ENCODE measurements around the gene PRKD2.
A peak's percentile ranks its signal among the peaks of the same experiment; 100 is the strongest.

The PRKD2 gene

GRCh38 chr19:46661020-46661731 is 55.7 kb downstream of the PRKD2 start, which contains the start of gene DACT3:
Gene DACT3, minus strand, starts transcription at chr19:46661182. Its CDS starts 118 bp downstream, at chr19:46661064.
- peak; percentile 100 for DNase-seq (ENCODE audit: low read depth in 2 of 2)

- no peak for DNase-seq (ENCODE audit: low read depth in 2 of 2)
Measured at GRCh38 chr19:46660551-46661019, 56.3 kb downstream of the PRKD2 start.

GRCh38 chr19:46660008-46660517 is 56.9 kb downstream of the PRKD2 start:
- DNase-seq (ENCODE audit: low read depth in 2 of 2) = no peak

- no peak for DNase-seq (ENCODE audit: low read depth in 2 of 2)
Measured at GRCh38 chr19:46659151-46660007, 57.5 kb downstream of the PRKD2 start.

GRCh38 chr19:46656541-46656940 is 60.4 kb downstream of the PRKD2 start:
- no peak for DNase-seq (ENCODE audit: low read depth in 2 of 2)

- no peak for DNase-seq (ENCODE audit: low read depth in 2 of 2)
Measured at GRCh38 chr19:46654621-46655152, 62.2 kb downstream of the PRKD2 start.

- no peak for DNase-seq (ENCODE audit: low read depth in 2 of 2)
Measured at GRCh38 chr19:46650445-46650844, 66.5 kb downstream of the PRKD2 start.

- no peak for DNase-seq (ENCODE audit: low read depth in 2 of 2)
Measured at GRCh38 chr19:46648961-46649960, 67.7 kb downstream of the PRKD2 start.

GRCh38 chr19:46648060-46648960 is 68.6 kb downstream of the PRKD2 start:
- no peak for DNase-seq (ENCODE audit: low read depth in 2 of 2)

GRCh38 chr19:46646402-46646801 is 70.5 kb downstream of the PRKD2 start:
- DNase-seq (ENCODE audit: low read depth in 2 of 2) = no peak

GRCh38 chr19:46644720-46645119 is 72.2 kb downstream of the PRKD2 start:
- no peak for DNase-seq (ENCODE audit: low read depth in 2 of 2)

- DNase-seq (ENCODE audit: low read depth in 2 of 2) = no peak
Measured at GRCh38 chr19:46640656-46641055, 76.3 kb downstream of the PRKD2 start.

- DNase-seq (ENCODE audit: low read depth in 2 of 2) = no peak
Measured at GRCh38 chr19:46639358-46640182, 77.3 kb downstream of the PRKD2 start.

GRCh38 chr19:46637224-46637623 is 79.7 kb downstream of the PRKD2 start:
- no peak for DNase-seq (ENCODE audit: low read depth in 2 of 2)

GRCh38 chr19:46635920-46636761 is 80.8 kb downstream of the PRKD2 start, which contains the start of gene GNG8:
Gene GNG8, minus strand, starts transcription at chr19:46636202. Its CDS starts 1,520 bp downstream, at chr19:46634682.
- no peak for DNase-seq (ENCODE audit: low read depth in 2 of 2)

- no peak for DNase-seq (ENCODE audit: low read depth in 2 of 2)
Measured at GRCh38 chr19:46634656-46635218, 82.2 kb downstream of the PRKD2 start.

- DNase-seq (ENCODE audit: low read depth in 2 of 2) = peak; percentile 94 to 95
Measured at GRCh38 chr19:46634045-46634655, 82.8 kb downstream of the PRKD2 start.
